ENCODE data around the gene MAN2A1.
"Not testable (repeated sequence)": the region's sequence is repeated elsewhere in the genome, so short reads cannot be mapped to it uniquely, and the experiment has no call there.

The MAN2A1 gene

DNA sequence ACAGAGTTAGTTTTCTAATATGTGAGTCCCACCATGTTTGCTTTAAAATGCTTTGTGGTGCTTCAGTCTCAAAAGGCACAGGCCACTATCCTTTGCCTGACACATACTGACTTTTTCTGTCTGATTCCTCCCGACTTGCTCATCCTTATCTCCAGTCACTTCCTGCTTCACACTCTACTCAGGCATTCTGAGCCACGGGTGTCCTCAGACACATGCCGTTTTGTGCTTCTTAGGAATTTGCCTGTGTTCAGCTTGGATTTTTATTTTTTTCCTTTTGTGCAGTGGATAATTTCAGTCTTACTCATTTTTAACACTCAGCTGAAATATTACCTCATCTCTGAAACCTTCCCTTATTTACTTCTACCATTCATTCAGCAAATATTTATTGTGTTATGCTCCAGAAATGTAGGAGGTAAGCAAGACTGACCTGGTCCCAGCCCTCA, 54.1 kb downstream of the MAN2A1 start:
- no peak overlapping the region for H3K4me3 ChIP-seq (ENCODE audit: low read depth, low read length)
- DNase-seq (ENCODE audit: low read depth) = peak; percentile 76

DNA sequence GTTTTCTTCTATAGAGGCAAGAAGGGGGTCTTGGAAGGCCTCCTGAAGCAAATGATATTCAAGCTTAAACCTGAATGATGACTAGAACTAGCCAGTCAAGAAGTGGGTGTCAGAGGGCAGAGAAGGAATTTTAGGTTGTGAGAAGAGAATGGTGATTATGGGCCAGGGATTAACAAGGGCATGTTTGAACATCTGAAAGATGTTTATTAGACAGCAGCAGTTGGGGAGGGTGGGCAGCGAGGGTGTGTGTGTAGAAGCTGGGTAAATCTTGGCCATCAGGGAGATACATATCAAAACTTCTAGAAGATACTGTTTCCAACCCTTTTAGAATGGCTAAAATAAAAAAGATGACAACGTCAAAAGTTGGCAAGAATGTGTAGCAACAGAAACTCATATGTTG, 54.5 kb downstream of the MAN2A1 start:
- peak; percentile 15 for DNase-seq (ENCODE audit: low read depth)
- no peak overlapping the region for H3K4me3 ChIP-seq (ENCODE audit: low read depth, low read length)

DNA sequence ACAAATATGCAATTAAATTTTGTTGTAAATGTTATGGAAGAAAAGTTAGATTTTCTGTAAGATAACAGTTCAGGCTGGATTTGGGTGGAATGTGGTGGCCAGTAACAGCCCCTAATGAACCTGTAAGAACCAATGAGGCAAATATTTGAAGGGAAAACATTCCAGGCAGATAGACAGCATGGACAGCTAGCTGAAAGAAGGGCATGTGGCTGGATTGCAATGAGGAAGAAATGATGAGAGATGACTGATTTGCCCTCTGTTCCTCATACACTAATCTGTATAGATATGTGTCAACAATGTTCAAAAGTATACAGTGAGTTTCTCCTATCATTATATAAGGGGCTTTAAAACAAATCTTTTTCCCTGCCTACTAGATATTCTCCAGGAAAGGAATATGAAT, 58.8 kb downstream of the MAN2A1 start:
- DNase-seq (ENCODE audit: low read depth) = no peak
- H3K4me3 ChIP-seq (ENCODE audit: low read depth, low read length) = no peak overlapping the region

DNA sequence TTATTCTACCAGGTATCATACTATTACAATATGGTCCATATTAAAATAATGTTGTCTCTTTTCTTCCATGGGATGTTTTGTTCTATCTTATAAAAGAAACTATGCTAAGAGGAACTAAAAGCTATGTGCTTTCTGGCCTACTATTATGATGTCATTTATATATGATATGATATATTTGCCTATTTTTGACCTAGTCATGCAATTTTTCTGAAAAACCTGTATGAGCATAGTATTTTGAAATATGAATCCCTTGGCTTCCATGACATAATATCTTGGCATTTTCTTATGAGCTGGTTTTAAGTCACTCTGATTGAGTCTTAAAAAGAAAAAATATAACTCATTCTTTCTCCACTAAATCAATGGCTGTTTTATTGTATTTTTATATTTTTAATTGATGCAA, 60.7 kb downstream of the MAN2A1 start:
- H3K4me3 ChIP-seq (ENCODE audit: low read depth, low read length) = no peak overlapping the region
- no peak for DNase-seq (ENCODE audit: low read depth)

DNA sequence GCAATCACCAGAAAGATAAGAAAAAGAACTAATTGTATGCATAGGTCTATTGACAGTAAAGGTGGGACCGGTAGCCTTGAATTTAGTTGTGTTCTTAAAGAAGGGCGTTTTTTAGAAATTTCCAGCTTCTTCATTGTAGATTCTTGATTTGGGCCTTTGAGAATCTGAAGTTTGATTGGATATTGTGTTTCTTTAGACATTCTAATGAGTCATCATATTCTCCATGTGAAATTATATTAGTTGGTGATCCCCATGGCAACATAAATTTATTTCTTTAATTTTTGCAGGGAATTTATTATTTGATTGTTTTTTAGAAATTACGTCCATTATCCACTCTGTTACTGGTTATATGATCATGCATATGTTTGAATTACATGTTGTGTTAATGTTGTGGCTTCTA, 63.6 kb downstream of the MAN2A1 start:
- no peak for DNase-seq (ENCODE audit: low read depth)
- H3K4me3 ChIP-seq (ENCODE audit: low read depth, low read length) = no peak overlapping the region

DNA sequence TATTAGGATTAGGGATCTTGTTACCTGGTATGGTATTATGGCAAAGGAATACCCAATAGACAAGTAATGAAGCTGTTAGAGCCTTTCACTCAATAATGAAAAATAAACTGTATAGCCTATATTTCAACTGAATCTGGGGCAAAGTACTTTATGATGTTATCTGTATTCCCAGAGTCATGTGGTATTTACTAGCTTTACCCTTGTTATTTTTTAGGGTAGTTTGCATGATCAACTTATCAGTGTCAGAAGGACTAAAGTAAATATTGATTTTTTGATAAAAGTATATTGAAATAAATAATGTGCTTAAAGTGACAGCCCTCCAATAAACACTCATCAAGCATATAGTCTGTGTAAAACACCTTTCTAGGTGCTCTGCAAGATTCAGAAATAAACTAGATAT, 64.6 kb downstream of the MAN2A1 start:
- no peak for DNase-seq (ENCODE audit: low read depth)
- H3K4me3 ChIP-seq (ENCODE audit: low read depth, low read length) = no peak overlapping the region

DNA sequence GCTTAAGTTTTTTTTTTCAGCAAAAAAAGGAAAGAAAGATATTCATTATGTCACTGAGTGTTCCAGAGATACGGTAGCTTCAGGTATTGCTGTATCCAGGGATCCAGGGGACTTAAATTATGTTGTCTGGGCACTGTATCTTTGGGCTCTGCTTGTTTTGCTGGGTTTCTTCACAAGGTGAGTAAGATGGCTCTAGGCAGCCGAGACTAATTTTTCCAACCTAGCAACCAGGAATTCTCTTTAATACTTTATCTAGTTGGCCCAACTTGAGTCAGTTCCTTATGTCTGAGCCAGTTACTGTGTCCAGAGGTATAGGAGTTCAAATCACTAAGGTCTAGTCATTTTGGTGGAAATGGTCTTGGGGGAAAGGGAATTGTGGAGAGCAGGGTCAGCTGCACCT, 66.0 kb downstream of the MAN2A1 start:
- H3K4me3 ChIP-seq (ENCODE audit: low read depth, low read length) = no peak overlapping the region
- DNase-seq (ENCODE audit: low read depth) = no peak

DNA sequence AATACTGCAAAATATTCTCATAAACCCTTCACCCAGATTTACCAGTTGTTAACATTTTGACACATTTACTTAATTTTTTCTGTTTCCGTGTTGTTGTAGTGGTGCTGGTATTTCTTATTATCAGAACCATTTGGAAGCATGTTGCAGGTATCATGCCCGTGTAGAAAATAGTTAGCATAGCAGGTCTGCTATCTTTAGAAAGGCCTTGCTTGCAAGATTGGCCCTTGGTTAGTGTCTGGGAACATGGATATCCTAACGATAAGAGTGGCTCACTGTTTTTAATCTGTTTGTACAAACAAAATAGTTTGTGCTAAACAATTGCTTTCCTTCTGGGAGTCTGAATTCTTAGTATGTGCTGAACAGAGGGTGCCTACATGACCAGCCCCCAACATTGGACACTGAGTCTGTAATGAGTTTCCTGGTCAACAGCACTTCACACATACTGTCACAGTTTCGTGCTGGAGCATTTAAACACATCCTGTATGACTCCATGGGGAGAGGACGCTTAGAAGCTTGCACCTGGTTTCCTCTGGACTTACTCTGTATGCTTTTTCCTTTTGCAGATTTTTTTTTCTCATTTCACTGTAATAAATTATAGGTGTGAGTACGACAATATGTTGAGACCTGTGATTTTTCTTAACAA, 66.9 kb downstream of the MAN2A1 start:
- no peak overlapping the region for H3K4me3 ChIP-seq (ENCODE audit: low read depth, low read length)
- DNase-seq (ENCODE audit: low read depth) = no peak

DNA sequence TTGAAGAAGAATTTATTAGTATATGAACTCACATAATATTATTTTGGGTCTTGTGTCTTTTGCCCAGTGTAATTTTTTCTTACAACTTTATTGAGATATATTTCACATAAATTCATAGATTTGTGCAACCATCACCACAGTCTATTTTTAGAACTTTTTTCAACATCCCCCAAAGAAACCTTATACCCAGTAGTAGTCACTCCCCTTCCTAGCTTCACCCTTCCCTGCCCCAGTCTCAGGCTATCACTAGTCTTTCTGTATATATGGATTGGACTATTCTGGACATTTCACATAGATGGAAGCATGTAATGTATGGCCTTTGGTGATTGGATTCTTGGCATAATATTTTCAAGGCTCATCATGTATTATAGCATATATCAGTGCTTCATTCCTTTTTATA, 67.8 kb downstream of the MAN2A1 start:
- DNase-seq (ENCODE audit: low read depth) = no peak
- H3K4me3 ChIP-seq (ENCODE audit: low read depth, low read length) = no peak overlapping the region

DNA sequence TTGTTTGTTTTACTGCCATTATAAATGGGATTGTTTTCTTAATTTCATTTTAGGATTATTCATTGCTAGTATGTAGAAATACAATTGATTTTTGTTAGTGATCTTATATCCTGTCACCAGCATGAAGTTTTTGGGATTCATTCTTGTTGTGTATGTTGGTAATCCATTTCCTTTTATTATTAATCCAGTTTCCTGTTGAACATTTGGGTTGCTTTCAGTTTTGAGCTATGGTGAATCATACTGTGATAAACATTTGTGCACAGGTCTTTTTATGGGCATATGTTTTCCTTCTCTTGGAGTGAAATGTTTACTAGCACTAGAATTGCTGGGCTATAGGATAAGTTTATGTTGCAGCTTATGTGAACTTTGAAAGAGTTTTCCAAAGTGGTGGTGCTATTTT, 69.6 kb downstream of the MAN2A1 start:
- H3K4me3 ChIP-seq (ENCODE audit: low read depth, low read length) = no peak overlapping the region

DNA sequence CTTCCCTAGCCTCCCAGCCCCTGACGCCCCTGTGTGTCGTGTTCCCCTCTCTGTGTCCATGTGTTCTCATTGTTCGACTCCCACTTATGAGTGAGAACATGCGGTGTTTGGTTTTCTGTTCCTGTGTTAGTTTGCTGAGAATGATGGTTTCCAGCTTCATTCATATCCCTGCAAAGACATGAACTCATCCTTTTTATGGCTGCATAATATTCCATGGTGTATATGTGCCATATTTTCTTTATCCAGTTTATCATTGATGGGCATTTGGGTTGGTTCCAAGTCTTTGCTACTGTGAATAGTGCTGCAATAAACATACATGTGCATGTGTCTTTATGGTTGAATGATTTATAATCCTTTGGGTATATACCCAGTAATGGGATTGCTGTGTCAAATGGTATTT, 70.4 kb downstream of the MAN2A1 start:
- not testable (repeated sequence) for H3K4me3 ChIP-seq (ENCODE audit: low read depth, low read length); DNase-seq (ENCODE audit: low read depth)

More for the DNA sequence above, 69.6 kb downstream of the MAN2A1 start:
- no peak for DNase-seq (ENCODE audit: low read depth)

DNA sequence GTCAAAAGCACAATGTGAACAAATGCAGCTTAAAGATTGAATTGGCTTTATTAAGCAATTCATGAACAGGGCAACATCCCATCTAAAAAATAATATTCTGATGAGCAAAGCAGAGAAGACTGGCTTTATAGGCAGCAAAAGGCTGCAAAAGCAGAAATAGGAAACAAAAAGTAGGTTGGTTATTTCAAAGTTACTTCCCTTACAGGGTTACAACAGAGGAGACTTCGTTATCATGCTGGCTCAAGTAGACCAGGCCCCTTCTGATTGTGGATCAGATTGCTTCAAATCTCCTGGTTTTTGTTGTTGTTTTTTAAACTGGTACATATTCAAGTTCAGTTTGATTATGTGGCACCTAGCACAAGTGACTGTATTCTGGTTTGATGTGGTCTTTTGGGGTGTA, 73.1 kb downstream of the MAN2A1 start:
- no peak for DNase-seq (ENCODE audit: low read depth)

DNA sequence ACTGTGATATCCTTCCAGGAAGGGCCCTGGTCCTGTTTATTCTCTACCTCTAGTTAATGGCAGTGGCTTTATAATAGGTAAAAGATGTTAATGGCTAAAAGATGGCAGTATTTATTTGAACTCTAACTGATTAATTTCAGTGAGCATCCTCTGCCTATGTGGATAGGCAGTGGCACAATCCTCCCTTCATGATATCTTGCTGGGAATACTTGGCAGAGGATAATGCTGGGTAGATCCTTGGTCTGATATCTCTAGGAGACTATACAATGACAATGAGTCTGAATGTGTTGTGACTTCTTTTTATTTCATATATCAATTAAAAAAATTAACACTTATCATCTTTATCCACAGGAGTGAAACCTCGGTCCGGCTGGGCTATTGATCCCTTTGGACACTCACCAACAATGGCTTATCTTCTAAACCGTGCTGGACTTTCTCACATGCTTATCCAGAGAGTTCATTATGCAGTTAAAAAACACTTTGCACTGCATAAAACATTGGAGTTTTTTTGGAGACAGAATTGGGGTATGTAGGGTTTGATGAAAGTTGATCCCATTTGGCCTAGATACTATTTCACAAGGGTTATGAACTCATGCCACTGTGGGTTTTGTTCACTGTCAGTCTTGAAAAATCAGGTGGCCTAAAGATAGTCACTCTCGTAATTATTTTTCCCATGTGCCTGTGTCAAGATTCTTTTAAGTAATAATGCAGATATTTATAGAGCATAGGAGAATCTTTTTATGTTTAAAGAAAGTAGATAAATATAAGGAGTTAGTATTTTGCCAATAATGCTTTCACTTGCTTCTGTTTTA, 77.7 kb downstream of the MAN2A1 start:
- H3K4me3 ChIP-seq (ENCODE audit: low read depth, low read length) = no peak overlapping the region
- DNase-seq (ENCODE audit: low read depth) = no peak

More for the DNA sequence above, 73.1 kb downstream of the MAN2A1 start:
- H3K4me3 ChIP-seq (ENCODE audit: low read depth, low read length) = no peak overlapping the region

DNA sequence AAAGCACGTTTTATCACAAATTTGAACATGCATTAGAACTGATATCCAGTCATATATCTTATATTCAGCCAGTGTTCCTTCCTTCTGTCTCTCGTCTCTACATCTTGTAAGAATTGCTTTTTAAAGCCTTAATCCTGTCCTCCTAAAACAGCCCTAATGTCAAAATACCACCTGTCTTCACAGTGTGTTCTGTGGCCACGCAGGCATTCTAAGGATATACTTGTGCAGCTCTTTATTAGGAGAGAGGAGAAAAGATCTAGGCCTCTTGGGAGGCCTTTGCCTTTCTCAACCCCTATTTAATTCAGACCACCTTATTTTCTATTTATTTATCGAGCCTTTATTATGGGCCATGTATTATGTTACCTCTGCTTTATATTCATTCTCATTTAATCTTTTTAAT, 78.3 kb downstream of the MAN2A1 start:
- no peak for DNase-seq (ENCODE audit: low read depth)

DNA sequence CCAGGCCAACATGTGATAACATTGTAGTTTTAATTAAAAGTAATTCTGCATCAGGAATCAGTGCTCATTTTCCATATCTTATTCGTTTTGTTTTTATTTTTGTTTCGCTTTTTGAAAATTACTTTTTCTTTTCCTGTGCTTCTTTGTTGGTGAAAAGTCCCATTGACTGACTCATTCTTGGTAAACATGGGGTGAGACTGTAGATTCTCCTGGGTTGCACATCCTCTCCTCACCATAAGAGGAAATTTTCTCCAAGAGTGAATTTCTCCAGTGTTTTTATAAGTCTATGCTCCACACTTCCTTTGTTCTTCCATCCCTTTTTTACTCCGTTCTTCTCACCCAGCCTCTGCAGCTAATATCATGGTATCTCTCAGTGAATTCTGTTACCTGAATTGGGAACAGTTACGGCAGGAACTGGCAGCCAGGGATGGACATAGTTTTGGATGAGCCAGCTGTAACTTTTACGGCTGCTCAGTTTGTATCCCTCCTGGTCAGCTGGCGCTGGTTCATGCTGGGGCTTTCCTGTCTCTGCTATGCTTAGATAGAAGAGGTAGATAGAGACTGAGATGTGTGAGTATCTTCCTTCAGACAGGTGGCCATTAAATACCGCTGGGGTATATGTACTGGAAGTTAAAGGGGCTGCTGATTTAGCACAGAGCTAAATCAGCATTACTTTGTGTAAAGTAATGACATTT, 80.0 kb downstream of the MAN2A1 start:
- H3K4me3 ChIP-seq (ENCODE audit: low read depth, low read length) = no peak overlapping the region
- no peak for DNase-seq (ENCODE audit: low read depth)

More for the DNA sequence above, 78.3 kb downstream of the MAN2A1 start:
- no peak overlapping the region for H3K4me3 ChIP-seq (ENCODE audit: low read depth, low read length)

DNA sequence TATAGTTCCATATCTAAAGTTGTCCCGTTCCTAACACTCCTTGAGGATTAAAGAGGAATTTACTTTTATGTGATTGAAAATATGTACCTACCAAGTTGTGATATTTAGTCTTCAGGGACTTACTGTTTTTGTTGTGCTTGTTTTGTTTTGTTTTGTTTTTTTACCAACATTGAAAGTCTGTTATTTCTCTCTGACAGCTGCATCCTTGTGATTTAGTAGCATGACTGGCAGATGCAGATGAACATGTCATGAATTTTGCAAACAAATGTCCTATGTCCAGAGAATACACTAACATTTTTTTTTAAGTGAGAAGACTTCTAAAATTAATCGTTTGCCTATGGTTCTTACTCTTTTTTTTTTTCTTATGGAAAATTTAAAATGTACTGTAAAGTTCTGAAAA, 85.4 kb downstream of the MAN2A1 start:
- no peak for DNase-seq (ENCODE audit: low read depth)
- H3K4me3 ChIP-seq (ENCODE audit: low read depth, low read length) = no peak overlapping the region

DNA sequence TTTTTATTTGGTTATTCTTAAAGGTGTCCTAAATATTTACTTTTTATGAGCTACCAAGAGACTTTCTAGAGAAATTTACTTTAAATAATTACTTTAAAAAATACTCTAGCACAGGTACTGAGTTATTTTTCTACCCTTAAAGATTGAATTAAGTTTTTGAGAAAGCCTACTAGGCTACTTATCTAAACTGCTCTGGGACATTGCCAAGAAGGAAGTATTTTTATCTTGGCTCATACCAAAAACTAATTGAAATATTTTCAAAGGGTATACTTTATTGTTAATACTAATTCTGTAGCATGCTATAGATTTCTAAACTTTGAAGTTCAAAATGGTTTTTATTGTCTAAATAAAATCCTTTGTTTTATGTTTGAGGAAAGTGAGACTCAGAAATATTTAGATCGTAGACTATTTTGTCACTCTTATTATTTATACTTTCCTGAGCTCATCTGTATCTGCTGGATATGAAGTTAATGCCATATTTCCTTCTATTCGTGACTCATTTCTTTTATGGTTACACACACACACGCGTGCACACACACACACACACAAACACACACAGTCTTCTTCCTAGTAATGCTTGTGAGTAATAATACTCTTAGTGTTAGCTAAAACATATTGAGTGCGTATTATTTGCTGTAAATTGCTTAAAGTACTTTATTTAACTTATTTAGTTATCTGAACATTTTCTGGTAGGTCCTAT, 89.5 kb downstream of the MAN2A1 start:
- DNase-seq (ENCODE audit: low read depth) = no peak
- H3K4me3 ChIP-seq (ENCODE audit: low read depth, low read length) = no peak overlapping the region

DNA sequence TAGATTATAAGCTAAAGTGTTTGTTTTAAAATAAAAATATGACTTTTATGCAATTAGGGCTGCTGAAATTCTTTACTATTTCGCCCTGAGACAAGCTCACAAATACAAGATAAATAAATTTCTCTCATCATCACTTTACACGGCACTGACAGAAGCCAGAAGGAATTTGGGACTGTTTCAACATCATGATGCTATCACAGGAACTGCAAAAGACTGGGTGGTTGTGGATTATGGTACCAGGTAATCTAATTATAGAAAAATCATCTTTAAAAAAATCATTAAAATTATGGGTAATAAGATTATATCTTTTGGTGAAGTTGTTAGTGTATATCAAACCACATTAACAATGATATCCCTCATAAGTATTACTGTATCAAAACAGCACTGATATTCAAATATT, 95.0 kb downstream of the MAN2A1 start:
- H3K4me3 ChIP-seq (ENCODE audit: low read depth, low read length) = no peak overlapping the region
- DNase-seq (ENCODE audit: low read depth) = no peak

DNA sequence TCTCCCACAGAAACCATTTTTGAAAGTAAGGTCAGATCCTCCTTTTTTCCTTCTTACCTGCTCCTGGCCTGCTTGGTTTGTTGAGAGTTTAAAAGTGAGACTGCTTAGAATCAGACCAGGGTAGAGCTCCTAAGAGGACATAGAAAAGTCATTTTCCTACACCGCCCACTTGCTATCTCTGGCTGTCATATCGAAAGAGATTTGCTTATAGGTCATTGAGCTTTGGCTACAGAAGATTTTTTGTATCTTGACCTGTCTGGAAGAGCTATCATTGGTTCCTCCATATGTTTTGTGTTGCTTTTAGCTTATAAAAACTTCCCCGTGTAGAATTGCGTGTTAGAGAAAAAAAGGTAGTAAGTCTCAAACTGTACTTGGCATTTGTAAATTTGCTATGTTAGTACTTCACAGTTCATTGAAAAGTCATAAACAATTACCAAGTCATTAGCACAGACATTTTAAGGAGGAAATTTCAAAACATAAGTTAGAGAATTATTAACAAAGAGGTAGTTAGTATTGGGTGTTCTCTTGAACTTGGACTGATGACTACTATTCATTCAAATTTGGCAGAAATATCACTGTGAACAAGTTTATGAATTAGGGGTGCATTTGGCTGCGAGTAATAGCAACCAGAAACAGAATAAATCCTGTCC, 96.6 kb downstream of the MAN2A1 start:
- DNase-seq (ENCODE audit: low read depth) = no peak
- no peak overlapping the region for H3K4me3 ChIP-seq (ENCODE audit: low read depth, low read length)

Data from skeletal muscle cell (primary cell).